ENCODE measurements around the gene CCBE1.
A peak's percentile ranks its signal among the peaks of the same experiment; 100 is the strongest.

CCBE1 gene

DNA sequence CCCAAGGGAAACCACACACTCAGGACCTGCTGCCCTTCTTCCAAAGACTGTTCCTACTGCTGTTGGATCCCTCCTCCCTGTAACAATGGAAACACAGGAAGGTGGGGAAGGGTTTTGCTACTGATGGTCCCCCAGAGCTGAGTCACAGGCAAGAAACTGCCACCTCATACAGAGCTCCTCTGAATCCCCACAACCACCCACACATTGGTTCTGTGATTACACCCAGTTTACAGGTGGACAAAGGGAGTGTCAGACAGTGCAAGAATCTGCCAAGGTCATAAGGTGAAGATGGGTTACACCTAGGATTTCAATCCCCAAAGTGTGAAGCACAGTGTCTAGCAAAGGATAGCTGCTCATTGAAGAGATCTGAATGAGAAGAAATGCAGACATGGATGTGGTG is 196.5 kb downstream of the CCBE1 start:
- DNase-seq (ENCODE audit: low read depth in 2 of 2): no peak
- no peak overlapping the region for H3K4me3 ChIP-seq (replicated peaks in 1 of 2; ENCODE audit: low read depth in 2 of 2, low read length in 2 of 2)
- TF ChIP-seq, protein P1, sequence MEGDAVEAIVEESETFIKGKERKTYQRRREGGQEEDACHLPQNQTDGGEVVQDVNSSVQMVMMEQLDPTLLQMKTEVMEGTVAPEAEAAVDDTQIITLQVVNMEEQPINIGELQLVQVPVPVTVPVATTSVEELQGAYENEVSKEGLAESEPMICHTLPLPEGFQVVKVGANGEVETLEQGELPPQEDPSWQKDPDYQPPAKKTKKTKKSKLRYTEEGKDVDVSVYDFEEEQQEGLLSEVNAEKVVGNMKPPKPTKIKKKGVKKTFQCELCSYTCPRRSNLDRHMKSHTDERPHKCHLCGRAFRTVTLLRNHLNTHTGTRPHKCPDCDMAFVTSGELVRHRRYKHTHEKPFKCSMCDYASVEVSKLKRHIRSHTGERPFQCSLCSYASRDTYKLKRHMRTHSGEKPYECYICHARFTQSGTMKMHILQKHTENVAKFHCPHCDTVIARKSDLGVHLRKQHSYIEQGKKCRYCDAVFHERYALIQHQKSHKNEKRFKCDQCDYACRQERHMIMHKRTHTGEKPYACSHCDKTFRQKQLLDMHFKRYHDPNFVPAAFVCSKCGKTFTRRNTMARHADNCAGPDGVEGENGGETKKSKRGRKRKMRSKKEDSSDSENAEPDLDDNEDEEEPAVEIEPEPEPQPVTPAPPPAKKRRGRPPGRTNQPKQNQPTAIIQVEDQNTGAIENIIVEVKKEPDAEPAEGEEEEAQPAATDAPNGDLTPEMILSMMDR (IDR thresholded peaks at IDR 0.05; ENCODE audit: low read depth, low read length): no peak

DNA sequence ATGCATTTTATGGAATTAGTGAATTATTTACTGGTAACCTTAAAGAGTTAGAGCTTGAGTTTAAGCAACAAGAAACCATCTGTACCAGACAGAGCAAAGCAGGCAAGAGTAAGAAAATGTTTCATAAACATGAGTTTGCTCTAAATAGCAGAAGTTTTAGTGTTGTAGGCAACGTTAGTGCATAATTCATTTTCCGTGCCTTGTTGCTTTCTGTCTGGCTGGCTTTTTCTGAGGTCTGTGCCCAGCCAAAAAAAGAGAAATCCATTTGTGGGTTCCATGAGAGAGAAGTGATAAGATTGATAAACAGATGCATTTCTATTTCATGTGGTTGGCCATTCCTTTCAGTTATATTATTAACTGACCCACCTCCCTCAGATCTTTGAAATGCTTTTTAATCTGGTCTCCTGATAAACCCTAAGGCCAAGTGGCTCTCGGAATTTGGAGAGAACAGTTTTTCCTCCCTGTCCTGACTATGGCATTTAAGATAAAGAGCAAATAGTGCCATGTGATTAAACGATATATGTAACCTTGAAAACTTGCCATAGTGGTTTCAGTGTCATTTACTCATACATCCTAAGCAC is 198.6 kb downstream of the CCBE1 start:
- TF ChIP-seq, protein P1 (IDR thresholded peaks at IDR 0.05; ENCODE audit: low read depth, low read length): no peak
- no peak overlapping the region for H3K4me3 ChIP-seq (replicated peaks in 1 of 2; ENCODE audit: low read depth in 2 of 2, low read length in 2 of 2)
- no peak for DNase-seq (ENCODE audit: low read depth in 2 of 2)

DNA sequence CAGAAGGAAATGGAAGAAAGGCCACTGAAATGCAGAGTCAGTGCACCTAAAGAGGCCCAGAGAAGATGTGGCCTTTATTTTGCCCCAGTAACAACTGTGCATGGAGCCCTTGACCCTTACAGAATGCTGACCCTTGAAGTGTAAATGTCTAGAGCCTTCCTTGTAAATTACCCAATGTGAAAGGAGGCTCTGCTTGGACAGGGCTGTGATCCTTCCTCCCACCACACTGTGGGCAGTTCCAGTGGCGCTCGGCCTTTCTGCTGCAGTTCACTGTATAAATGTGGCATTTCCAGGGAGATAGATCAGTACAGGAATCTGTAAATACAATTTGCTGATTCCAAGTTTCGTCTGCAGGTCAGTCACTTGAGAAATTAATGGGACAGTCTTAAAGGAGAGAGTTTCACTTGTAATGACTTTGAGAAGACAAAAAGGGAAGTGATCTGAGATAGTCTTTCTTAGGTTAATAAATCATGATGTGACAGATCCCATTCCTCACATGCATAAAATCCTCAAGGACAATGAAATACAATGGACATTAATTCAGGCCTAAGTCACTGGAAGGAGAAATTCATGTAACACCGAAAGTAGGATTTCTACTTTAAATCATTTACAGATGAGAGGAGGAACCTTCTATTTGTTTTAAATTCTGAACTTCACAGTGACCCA is 204.3 kb downstream of the CCBE1 start:
- TF ChIP-seq, protein P1 (IDR thresholded peaks at IDR 0.05; ENCODE audit: low read depth, low read length): no peak

DNA sequence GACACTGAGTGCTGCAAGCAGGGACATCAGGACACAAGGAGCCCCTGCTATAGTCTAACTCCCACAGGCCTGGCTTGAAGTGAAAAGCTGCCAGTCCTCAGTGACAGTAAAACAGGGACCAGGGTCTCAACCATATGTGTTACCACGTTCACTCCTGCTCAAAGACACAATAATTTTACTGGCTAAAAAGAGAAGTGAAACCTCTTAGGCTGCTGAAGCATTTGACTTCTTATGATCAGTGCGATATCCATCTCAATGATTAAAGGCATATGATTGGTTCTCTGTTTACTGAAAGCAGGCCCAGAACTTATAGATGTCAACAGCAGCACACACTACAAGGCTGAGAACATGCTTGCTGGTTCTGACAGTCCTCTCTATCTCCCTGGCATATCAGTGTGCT is 208.3 kb downstream of the CCBE1 start:
- H3K4me3 ChIP-seq (replicated peaks in 1 of 2; ENCODE audit: low read depth in 2 of 2, low read length in 2 of 2): no peak overlapping the region
- TF ChIP-seq, protein P1 (IDR thresholded peaks at IDR 0.05; ENCODE audit: low read depth, low read length): no peak
- DNase-seq (ENCODE audit: low read depth in 2 of 2): no peak

More for the DNA sequence above, 204.3 kb downstream of the CCBE1 start:
- no peak overlapping the region for H3K4me3 ChIP-seq (replicated peaks in 1 of 2; ENCODE audit: low read depth in 2 of 2, low read length in 2 of 2)
- no peak for DNase-seq (ENCODE audit: low read depth in 2 of 2)

DNA sequence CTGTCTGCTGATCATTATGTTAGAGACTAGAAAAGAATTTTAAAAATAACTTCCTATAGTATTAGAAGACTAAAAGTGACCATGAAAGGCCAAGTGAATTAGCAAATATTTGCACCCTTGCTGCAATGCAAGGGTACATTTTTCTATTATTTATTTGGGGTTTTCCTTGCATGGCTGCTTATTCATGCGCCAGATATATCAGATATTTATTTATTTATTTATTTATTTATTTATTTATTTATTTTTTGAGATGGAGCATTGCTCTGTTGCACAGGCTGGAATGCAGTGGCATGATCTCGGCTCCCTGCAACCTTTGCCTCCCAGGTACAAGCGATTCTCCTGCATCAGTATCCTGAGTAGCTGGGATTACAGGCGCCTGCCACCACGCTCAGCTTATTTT is 211.8 kb downstream of the CCBE1 start:
- no peak for DNase-seq (ENCODE audit: low read depth in 2 of 2)
- TF ChIP-seq, protein P1 (IDR thresholded peaks at IDR 0.05; ENCODE audit: low read depth, low read length): no peak
- H3K4me3 ChIP-seq (replicated peaks in 1 of 2; ENCODE audit: low read depth in 2 of 2, low read length in 2 of 2): no peak overlapping the region

DNA sequence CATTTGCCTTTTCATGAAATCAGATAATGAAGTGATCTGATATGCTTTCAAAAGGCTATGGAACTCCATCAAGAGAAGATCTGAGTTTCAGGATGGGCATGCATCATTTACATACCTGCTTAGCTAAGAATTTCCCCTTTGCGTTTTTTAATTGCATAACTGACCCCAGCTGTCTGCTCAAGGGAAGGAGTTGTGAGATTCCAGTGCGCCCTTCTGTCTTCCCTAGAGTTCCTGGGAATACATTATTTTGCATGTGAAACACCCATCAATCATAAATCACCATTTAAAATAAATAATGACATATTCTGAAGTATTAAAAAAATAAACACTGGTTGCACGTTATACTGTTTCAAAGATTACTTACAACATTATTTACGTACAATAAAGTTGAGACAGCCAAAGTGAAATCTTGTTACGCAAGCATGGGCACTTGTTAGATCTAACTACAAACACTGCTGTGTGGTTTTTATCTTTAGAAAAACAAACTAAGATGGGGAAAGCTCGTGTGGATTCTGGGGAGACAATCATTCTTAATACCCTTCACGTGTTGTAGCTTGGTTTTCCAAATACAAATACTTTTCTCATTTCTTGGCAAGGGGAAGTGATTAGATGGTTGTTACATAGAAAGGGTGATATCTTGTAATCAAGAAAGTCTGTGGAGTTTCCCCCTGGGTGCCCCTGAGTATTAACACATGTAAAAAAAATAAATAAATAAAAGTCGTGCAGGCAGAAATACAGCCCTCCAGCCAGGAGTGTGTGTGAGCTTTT is 212.5 kb downstream of the CCBE1 start:
- H3K4me3 ChIP-seq (replicated peaks in 1 of 2; ENCODE audit: low read depth in 2 of 2, low read length in 2 of 2): no peak overlapping the region
- TF ChIP-seq, protein P1 (IDR thresholded peaks at IDR 0.05; ENCODE audit: low read depth, low read length): no peak
- DNase-seq (ENCODE audit: low read depth in 2 of 2): peak; percentile 52 to 86

All from cardiac fibroblast (primary cell).